ENCODE measurements around the gene APOD.
"Not testable (repeated sequence)": the region's sequence is repeated elsewhere in the genome, so short reads cannot be mapped to it uniquely, and the experiment has no call there.

DNA sequence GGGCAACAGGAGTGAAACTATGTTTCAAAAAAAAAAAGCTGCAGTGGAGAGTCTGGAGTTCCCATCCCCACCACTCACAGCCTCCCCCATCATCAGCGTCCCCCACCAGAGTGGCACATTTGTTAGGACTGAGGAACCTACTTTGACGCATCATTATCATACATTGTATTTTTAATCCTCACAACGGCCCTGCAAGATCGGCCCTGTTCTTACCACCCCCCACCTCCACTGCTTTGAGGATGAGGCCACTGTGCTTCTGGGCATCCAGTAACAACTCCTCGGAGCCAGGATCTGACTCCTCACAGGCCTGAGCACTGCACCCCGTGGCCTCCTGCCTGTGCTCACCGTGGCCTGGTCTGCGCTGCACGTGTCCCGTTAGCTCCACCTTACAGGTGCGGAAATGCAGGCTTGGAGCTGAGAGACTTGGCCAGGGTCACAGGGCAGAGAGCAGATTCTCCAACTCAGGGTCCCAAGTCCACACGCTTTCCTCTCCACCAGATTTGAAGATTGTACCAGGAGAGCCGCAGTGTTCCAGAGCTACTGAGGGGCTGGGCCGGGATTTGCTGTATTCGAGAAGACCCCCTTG is 32.3 kb upstream of the APOD start:
- TF ChIP-seq, protein P1, sequence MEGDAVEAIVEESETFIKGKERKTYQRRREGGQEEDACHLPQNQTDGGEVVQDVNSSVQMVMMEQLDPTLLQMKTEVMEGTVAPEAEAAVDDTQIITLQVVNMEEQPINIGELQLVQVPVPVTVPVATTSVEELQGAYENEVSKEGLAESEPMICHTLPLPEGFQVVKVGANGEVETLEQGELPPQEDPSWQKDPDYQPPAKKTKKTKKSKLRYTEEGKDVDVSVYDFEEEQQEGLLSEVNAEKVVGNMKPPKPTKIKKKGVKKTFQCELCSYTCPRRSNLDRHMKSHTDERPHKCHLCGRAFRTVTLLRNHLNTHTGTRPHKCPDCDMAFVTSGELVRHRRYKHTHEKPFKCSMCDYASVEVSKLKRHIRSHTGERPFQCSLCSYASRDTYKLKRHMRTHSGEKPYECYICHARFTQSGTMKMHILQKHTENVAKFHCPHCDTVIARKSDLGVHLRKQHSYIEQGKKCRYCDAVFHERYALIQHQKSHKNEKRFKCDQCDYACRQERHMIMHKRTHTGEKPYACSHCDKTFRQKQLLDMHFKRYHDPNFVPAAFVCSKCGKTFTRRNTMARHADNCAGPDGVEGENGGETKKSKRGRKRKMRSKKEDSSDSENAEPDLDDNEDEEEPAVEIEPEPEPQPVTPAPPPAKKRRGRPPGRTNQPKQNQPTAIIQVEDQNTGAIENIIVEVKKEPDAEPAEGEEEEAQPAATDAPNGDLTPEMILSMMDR (IDR thresholded peaks at IDR 0.05), result not testable (repeated sequence)
- TF ChIP-seq POLR2A, EP300 (IDR thresholded peaks at IDR 0.05): not testable (repeated sequence)

Data from tibial nerve (tissue), 4 donors.